Mesodermal cell (in vitro differentiated cells): Measurements from ENCODE around the gene BFSP2.

Experiments
- H3K27ac ChIP-seq: 2 replicates; pipeline ENCODE4 v1.7.0; 2013; ENCODE audit warnings: mild to moderate bottlenecking, low read depth, low read length, moderate library complexity; ENCODE audit not compliant: severe bottlenecking
- H3K36me3 ChIP-seq: 2 replicates; pipeline ENCODE4 v1.7.1; 2013; ENCODE audit warnings: mild to moderate bottlenecking, low read length, moderate library complexity; ENCODE audit not compliant: control insufficient read depth, insufficient read depth
- H3K4me1 ChIP-seq: one replicate; pipeline ENCODE4 v1.7.1; 2013; ENCODE audit warnings: mild to moderate bottlenecking, low read length; ENCODE audit not compliant: insufficient read depth, control insufficient read depth, poor library complexity, severe bottlenecking
- H3K4me3 ChIP-seq: 2 replicates; pipeline ENCODE4 v1.7.0; 2013; ENCODE audit warnings: low read length, control low read depth, mild to moderate bottlenecking; ENCODE audit not compliant: insufficient read depth, poor library complexity, severe bottlenecking; ENCODE audit errors: extremely low read depth
- H3K9me3 ChIP-seq: 2 replicates; pipeline ENCODE4 v1.7.1; 2013; ENCODE audit warnings: mild to moderate bottlenecking, low read length, moderate library complexity; ENCODE audit not compliant: control insufficient read depth
- WGBS, 2 experiments: methylation state at CpG; one replicate each; pipeline ENCODE4 v1.1.5; 2013; ENCODE audit warnings: missing lambda C conversion rate in 2 of 2; ENCODE audit not compliant: insufficient coverage in 2 of 2; 5-methylcytosine and 5-hydroxymethylcytosine counted together

Gene BFSP2

DNA sequence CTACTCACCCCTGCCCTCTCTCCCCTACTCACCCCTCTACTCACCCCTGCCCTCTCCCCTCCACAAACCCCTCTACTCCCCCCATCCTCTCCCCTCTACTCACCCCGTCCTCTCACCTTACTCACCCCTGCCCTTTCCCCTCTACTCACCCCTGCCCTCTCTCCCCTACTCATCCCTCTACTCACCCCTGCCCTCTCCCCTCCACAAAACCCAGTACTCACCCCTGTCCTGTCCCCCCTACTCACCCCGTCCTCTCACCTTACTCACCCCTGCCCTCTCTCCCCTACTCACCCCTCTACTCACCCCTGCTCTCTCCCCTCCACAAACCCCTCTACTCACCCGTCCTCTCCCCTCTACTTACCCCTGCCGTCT, 14.2 kb downstream of the BFSP2 start:
- Histone ChIP-seq H3K4me3 (no peak overlapping the region), H3K4me1 (peaks cover 9% of the 10 kb centered on the region), H3K9me3 (no peaks in the 10 kb centered on the region), H3K36me3 (no peaks in the 10 kb centered on the region), H3K27ac (no peak overlapping the region)
- WGBS, 2 experiments = 83% methylated on average over 3 of the region's 4 CpGs; no CpG with 5 or more reads in 1 of the 2 experiments

DNA sequence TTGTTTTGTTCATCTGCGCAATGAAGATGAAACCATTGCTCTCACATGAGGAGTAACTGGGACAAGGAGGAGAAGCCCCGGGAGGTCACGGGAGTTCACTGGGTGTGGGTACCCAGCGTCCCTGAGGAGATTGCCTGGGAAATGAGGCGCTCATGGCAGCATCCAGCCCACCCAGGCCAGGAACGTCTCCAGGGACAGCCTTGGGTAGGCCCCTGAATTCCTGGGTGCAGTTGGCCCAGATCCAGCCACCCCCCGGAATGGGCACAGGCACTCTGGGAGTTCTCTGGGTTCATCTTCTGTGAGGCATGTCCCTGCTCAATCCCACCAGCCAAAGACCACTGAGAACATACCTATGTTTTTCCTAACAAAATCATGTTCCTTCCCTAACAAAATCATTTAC, 18.5 kb downstream of the BFSP2 start:
- H3K4me3 ChIP-seq = no peak overlapping the region
- H3K9me3 ChIP-seq = no peaks in the 10 kb centered on the region
- peaks cover under 1% of the 10 kb centered on the region for H3K4me1 ChIP-seq
- WGBS, 2 experiments = 75 to 81% methylated on average over 5 to 6 of the region's 7 CpGs
- no peak overlapping the region for H3K27ac ChIP-seq
- no peaks in the 10 kb centered on the region for H3K36me3 ChIP-seq

DNA sequence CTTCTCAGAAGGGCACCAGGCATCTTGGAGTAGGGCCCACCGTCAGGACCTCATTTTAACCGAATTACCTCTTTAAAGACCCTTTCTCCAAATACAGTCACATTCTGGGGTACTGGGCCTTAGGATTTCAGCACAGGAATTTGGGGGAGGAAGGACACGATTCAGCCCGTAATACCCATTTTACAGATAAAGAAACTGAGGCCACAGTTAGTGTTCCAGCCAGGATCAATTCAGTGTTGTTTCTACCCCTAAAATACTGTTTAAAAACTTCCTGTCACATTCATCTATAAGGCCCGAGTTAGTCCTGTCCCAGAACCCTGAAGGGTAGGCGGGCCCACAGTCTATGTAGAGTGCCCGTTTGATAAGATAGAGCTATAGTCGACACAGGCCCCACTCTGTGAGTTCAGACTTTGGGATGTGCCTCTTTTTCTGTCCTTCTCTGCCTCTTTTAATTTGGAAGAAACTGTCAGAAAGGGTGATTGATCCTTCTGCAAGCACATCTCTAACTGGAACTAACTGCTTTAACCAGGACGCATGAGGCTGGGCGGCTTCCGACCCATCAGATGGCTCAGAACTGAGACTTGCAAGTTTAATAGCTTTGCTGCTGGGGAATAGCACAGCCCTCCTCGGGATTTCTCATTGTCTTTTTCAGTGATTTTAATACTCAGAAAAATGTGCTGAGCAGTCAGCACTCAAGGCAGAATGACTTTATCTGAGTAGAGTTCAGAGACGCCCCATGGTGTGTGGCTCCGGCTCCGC, 19.5 kb downstream of the BFSP2 start:
- Histone ChIP-seq H3K9me3 (no peaks in the 10 kb centered on the region), H3K4me1 (no peaks in the 10 kb centered on the region), H3K36me3 (no peaks in the 10 kb centered on the region), H3K27ac (no peak overlapping the region), H3K4me3 (no peak overlapping the region)
- WGBS, 2 experiments = 72 to 87% methylated on average over 11 to 12 of the region's 15 CpGs

DNA sequence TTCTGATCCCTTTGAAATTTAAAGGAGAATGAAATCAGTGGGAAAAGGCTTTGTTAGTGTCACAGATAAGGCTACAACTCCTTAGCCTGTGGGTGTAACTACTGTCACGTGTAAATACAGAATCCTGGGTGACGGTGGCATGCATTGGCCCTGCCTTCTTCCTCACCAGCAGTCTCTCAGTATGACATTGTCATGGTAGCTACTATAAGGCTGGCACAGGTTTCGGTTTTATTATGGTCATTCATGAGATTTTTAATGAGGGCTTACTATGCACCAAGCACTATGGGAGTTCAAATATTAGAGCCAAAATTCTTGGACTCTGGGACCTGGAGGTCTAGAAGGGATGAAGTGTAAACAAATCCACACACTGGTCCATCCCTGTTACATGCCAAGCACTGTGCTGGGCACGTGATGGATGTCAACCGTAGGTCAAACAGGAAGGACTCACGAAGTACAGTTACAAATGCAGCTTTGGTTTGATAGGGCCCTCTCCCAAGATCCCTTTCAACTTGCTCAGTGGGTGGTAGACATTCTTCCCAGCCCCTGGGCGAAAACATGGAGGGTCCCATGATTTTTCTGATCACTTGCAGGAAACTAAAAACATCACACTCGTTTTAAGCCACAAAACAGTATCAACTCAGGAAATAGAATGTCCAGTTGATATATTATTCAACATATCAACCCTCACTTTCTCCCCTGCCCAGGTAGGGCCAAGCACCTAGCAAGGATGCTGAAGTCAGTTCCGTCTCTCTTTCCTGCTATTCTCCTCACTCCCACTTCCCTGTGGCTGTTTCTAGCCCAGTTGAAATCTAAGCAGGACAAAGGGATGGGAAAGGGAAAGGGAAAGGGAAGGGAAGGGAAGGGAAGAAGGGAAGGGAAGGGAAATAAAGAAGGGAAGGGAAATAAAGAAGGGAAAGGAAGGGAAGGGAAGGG, 25.3 kb downstream of the BFSP2 start:
- no peaks in the 10 kb centered on the region for H3K36me3 ChIP-seq
- H3K4me3 ChIP-seq = no peak overlapping the region
- no peaks in the 10 kb centered on the region for H3K4me1 ChIP-seq
- no peaks in the 10 kb centered on the region for H3K9me3 ChIP-seq
- no peak overlapping the region for H3K27ac ChIP-seq
- 90% methylated on average over 5 to 7 of the region's 9 CpGs for WGBS, 2 experiments

DNA sequence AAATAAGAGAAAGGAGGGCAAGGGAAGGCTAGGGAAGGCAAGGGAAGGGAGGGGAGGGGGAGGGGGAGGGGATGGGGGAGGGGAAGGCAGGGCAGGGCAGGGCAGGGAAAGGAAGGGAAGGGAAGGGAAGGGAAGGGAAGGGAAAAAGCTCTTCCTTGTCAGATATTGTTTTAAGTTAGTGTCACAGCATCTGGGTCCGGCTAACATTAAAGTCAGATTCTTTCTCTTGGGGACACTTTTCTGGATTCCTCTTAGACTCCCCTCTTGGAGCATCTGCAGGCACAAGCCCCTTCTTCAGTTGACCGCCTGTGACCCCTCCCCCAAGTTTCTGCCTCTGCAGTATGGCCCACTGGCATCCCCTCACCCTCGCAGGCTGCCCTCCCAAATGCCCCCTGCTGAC, 26.0 kb downstream of the BFSP2 start:
- Histone ChIP-seq H3K9me3 (no peaks in the 10 kb centered on the region), H3K27ac (no peak overlapping the region), H3K36me3 (no peaks in the 10 kb centered on the region), H3K4me1 (no peaks in the 10 kb centered on the region), H3K4me3 (no peak overlapping the region)
- WGBS, 2 experiments = 83 to 94% methylated on average over 2 to 3 of the region's 3 CpGs

DNA sequence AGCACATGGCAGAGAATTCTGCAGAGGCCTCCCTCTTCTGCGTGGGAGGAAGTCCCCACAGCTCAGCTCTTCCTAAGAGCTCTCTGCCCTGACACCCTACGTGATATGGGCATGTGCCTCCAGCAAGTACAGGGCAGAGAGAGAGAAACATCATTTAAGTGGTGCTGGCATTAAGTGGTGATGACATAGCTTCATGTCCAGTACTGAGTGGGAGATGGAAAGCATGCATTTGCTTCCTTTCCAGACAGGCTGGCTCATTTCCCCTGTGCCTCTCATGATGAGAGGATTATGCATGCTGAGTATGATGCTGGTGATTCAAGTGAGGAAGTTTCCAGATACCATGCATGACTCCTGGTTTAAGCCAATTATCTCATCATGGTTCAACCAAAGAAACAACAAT, 26.9 kb downstream of the BFSP2 start:
- WGBS, 2 experiments = 90 to 92% methylated on average over 1 to 2 of the region's 2 CpGs
- Histone ChIP-seq H3K36me3 (no peaks in the 10 kb centered on the region), H3K4me1 (no peaks in the 10 kb centered on the region), H3K27ac (no peak overlapping the region), H3K9me3 (no peaks in the 10 kb centered on the region), H3K4me3 (no peak overlapping the region)

DNA sequence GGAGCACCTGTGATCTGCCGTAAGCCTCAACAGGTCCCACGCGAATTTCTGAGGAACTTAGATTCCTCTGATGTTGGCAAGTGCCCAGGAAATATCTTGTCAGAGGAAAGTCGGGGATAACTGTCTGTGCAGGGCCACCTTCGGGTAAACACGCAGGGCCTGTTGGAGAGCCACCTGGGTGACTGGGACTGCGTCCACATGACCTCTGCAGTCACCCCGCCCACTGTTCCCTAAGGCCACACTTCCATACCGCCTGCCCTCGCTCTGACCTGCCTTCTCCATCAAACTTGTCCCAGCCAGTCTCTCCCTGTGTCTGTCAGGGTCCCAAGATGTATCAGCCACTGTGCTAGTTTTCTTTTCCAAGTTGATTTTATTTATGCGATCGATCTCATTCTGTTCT, 28.7 kb downstream of the BFSP2 start:
- Histone ChIP-seq H3K4me1 (no peaks in the 10 kb centered on the region), H3K4me3 (no peak overlapping the region), H3K36me3 (no peaks in the 10 kb centered on the region), H3K27ac (no peak overlapping the region), H3K9me3 (no peaks in the 10 kb centered on the region)
- WGBS, 2 experiments = 81 to 83% methylated on average over 10 of the region's 12 CpGs

DNA sequence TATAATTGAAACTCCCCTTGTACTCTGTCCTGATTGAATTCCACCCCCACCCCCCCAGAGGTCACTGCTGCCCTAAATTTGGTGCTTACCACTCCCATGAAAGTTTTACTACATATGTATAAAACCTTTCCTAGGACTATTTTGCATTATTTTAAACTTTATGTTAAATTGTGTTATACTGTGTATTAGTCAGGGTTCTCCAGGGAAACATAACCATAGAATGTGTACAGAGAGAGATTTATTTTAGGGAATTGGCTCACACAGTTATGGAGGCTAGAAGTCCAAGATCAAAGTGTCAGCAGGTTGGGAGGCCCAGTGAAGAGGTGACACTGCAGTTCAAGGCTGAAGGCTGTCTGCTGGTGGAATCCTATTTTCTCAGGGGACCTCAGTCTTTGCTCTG, 29.2 kb downstream of the BFSP2 start:
- Histone ChIP-seq H3K4me1 (no peaks in the 10 kb centered on the region), H3K9me3 (no peaks in the 10 kb centered on the region), H3K27ac (no peak overlapping the region), H3K4me3 (no peak overlapping the region), H3K36me3 (no peaks in the 10 kb centered on the region)

DNA sequence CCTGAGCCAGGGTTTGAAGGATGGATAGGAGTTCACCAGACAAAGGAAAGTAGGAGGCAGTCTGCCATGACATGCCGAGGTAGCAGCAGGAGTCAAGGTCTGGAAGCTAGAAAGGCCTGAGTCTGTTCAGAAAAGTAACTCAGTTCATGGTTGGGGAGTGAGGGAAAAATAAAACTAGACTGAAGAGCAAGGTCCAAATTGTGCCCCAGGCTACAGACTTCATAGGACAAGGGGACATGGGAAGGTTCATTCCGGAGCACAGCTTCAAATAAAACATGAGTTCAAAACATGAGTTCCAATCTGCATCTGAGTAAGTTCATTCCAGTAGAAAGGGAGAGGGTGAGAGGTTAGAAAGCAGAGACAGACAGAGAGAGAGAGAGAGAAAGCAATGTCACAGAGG, 39.7 kb downstream of the BFSP2 start:
- no peak overlapping the region for H3K27ac ChIP-seq
- H3K36me3 ChIP-seq = no peaks in the 10 kb centered on the region
- 92 to 96% methylated on average over 2 of the region's 2 CpGs for WGBS, 2 experiments
- no peak overlapping the region for H3K4me3 ChIP-seq
- no peaks in the 10 kb centered on the region for H3K9me3 ChIP-seq
- no peaks in the 10 kb centered on the region for H3K4me1 ChIP-seq

DNA sequence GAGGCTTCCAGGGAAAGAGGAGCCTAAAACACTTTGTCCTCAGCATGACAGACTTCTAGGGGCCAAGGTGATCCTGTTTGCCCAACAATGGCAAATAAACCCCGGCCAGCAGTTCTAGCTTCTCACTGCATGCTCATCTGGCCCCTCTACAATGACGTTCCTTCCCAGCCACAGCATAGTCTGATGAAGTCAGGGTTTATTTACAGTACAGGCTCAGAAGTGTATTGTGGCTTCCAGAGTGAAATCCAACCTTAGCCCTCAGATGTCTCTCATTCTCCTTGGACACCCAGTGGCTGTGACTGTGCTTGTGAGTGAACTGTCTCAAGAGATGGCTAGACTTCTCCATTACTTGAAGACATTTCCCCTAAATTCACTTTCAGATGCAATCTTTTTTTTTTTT, 40.8 kb downstream of the BFSP2 start:
- H3K27ac ChIP-seq = no peak overlapping the region
- 92 to 100% methylated on average over 1 to 2 of the region's 2 CpGs for WGBS, 2 experiments
- H3K36me3 ChIP-seq = no peaks in the 10 kb centered on the region
- no peaks in the 10 kb centered on the region for H3K9me3 ChIP-seq
- no peaks in the 10 kb centered on the region for H3K4me1 ChIP-seq
- no peak overlapping the region for H3K4me3 ChIP-seq

DNA sequence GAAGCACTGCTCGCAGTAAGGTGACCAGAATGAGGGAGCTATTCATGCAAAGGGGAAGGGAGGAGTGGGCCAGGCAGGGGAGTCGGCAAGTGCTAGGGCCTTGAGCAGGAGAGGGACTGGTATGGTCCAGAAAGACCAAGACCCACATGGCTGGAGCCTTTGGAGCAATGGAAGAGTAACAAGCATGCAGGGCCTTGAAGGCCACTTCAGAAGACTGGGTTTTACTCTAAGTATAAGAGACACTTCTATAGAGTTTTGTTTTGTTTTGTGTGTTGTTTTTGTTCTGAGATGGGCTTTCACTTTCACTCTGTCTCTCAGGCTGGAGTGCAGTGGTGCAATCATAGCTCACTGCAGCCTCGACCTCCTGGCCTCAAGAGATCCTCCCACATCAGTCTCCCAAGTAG, 42.0 kb downstream of the BFSP2 start:
- Histone ChIP-seq H3K4me1 (no peaks in the 10 kb centered on the region), H3K9me3 (no peaks in the 10 kb centered on the region), H3K36me3 (no peaks in the 10 kb centered on the region), H3K4me3 (no peak overlapping the region), H3K27ac (no peak overlapping the region)
- 84% methylated on average over 2 of the region's 3 CpGs for WGBS, 2 experiments
